HG03039 (cell line): ENCODE data around the gene PPP2R5C.

ENCODE experiments used
- ATAC-seq: cut with Tn5 transposase; IDR thresholded peaks from one replicate; pipeline ENCODE4 v1.9.1; 2021; ENCODE audit warnings: mild to moderate bottlenecking, moderate library complexity; ENCODE audit not compliant: unreplicated experiment

The PPP2R5C gene

GRCh38 chr14:101813171-101813759 is 51.8 kb downstream of the PPP2R5C start:
- no peak for ATAC-seq

DNA sequence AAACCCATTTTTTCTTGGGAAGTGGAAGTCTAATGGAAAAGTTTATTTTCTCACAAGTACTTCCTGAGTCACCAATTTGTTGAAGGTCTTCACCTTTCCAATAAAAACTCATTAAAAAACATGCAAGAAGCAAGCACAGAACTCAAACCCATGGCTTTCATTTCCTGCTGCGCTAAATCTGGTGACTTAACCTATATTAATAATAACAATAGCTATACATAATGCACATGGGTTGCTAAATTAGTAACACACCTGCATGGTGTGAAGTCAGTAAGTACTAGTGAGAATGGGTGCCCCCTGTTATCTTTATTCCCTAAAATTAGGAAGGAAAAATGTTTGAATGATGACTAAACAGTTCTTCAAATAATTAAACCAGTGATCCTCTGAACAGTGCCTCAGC is 52.3 kb downstream of the PPP2R5C start:
- no peak for ATAC-seq

DNA sequence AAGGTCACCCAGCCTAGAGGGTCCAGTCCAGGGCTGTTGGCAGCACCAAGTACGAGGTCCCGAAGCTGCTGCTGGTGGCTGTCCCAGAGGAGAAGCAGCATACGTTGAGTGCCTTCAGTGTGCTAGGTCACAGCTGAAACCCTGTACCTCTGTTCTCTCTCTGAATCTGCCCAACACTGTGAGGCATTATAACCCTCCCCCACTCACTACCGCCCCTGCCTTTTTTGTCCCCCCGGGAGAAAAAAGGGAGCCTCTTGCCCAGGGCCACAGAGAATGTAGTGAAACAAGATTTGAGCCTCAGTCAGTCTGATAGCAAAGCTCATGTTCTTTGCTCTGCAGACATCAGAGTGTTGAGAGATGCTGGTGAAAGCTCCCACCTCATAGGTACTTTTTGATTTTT is 53.4 kb downstream of the PPP2R5C start:
- ATAC-seq, result no peak

- ATAC-seq, result no peak
Observed at GRCh38 chr14:101815994-101816393, 54.5 kb downstream of the PPP2R5C start.

GRCh38 chr14:101817501-101818001 is 56.0 kb downstream of the PPP2R5C start:
- ATAC-seq, result no peak

GRCh38 chr14:101819251-101819990 is 57.9 kb downstream of the PPP2R5C start:
- no peak for ATAC-seq

- ATAC-seq, result no peak
Observed at GRCh38 chr14:101820283-101820798, 58.8 kb downstream of the PPP2R5C start.

DNA sequence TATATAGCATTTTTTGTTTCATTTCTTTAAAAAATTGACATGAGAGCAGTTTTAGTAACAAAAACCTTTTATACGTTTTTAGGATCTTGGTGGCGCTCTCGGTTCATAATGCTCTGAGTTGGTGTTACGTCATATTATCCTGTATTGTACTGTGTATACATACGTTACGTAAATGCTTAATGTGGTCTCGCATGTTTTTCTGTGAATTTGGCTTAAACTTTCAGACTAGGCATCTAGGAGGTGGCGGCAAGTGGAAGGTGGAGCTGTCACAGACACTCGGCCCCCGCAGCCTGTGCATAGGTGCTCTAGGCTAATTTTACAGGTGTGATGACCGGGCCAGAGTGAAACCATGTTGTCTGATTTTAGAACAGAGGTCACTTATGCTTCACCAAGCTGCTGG is 60.0 kb downstream of the PPP2R5C start:
- ATAC-seq, result no peak

GRCh38 chr14:101823066-101823465 is 61.6 kb downstream of the PPP2R5C start:
- ATAC-seq, result no peak

DNA sequence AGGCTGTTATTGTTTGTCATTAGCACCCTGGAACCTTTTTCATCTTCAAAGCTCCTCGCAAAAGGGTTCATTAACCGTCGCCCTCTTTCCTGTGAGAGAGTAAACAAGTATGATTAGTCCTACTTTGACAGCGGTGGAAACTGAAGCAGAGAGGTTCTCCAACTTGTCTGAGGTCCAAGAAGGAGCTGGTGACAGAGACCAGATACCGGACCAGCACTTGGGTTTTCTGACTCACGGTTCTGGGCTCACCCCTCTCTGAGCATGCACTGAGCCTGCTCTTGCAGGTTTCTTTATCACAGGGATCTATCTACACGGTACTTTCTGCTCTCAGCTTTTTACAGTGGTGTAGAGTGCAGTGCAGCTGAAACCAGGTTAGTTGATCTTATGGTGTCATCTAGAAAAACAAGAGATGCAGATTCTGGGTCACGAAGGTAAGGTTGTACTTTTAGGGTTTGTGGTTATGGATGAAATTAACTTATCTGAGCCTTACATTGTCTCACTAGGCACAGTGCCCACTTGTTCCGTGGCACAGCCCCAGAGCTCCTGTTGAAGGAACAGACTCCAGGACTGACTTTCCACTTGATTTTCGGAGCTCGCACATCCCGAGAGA is 62.1 kb downstream of the PPP2R5C start:
- ATAC-seq, result peak; percentile 39

DNA sequence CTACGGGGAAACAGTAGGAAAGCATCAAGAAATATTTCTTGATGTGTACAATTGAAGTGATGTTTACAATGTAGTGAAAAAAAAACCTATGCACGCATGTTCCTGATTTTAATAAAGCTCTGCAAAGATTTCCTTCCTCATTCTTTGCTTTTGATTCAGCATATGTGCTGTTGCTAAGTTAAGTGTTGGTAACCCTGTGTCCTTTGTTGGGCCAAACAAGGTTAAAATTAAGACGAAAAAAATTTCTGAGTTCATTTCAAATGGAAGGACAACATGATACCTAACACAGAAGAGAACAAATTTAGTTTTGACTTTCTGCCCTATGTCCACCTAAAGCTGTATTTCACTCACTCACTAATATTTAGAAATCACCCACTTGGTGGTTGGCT is 62.8 kb downstream of the PPP2R5C start:
- peak; percentile 5 for ATAC-seq

DNA sequence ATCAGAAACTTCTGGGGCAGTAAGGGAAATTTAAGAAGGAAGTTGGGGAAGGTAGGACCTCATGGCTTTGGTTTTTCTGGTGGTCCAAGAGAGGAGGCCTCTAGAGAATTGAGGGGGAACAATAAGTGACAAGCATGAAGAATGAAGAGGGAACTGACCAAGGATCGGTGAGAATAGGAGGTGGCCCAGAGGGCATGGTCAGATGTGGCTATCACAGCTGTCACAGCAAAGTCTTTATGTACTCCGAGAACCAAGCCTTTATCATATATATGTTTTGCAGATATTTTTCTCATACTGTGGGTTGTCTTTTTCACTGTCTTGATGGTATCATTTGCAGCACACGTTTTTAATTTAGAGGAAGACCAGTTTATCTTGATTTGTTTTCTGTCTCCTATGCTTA is 64.3 kb downstream of the PPP2R5C start:
- ATAC-seq, result no peak

GRCh38 chr14:101826351-101826750 is 64.8 kb downstream of the PPP2R5C start:
- ATAC-seq, result no peak

DNA sequence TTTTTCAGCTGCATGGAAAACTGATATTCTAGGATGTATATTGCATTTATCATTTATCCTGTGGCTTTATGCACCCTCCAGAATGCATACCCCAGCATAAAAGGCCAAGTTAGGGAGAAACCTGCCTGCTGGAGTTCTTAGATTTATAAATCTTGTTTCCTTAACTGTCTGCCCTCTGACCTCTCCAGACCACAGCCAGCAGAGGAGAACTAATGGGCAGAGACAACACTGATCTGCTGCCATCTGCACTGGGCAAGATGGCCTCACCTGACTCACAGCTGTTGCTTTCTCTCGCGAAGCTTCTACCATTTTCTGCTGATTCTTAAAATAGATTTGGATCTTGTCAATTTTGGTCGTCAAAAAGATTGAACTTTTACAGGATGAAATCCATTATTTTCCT is 65.8 kb downstream of the PPP2R5C start:
- no peak for ATAC-seq

DNA sequence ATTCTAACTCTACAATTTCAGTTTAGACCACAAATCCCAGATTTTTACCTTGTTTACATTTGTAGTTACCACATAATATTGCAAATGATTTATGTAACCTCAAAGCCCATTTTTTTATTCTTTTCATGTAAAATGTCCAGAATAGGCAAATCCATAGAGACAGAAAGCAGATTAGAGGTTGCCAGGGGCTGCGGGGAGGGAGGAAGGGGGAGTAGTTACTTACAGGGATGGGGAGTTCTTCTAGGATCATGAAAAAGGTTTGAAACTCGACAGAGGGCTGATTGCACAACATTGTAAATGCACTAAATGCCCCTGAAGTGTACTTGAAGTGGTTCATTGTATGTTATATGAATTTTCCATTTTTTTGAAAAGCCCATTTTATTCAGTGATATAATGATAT is 66.5 kb downstream of the PPP2R5C start:
- ATAC-seq, result no peak

- no peak for ATAC-seq
Observed at GRCh38 chr14:101830271-101830670, 68.8 kb downstream of the PPP2R5C start.

DNA sequence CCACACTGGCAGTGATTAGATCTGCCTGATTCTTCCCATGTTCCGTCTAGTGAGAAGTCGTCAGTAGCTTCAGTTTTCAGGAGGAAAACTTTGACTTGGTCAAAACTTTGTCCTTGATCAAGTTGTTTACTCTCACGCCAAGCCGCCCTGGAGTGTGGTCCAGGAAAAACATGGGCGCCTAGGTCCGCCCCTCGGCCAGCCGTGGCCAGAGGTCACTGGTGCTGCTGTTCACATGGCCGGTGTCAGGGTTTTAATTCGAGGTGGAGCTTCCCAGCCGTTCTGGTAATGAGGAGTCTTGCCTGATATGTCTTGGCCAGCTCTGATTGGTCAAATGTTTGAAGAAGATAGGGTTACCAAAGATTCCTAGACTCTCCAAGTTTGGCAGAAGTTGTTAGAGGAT is 71.5 kb downstream of the PPP2R5C start:
- no peak for ATAC-seq

GRCh38 chr14:101834397-101834796 is 72.9 kb downstream of the PPP2R5C start:
- no peak for ATAC-seq

GRCh38 chr14:101834800-101835547 is 73.5 kb downstream of the PPP2R5C start:
- ATAC-seq, result no peak

DNA sequence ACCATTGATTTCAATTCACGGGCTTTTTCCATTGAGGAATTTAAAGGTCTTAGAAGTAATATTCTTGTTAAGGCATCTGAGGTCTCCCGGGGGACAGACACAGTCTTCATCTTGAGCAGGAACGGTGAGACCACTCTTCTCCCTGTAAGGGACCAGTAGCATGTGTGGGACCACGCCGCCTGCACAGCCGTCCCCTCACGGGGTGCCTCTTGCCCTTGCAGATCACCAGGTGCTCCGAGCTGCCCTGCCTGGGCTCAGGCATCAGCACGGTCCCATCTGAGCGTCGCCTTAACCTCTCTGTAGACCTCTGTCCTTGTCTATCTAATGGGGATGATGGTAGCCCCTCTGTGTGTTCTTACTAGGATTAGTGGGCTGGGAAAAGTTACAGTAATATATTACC is 74.1 kb downstream of the PPP2R5C start:
- no peak for ATAC-seq

DNA sequence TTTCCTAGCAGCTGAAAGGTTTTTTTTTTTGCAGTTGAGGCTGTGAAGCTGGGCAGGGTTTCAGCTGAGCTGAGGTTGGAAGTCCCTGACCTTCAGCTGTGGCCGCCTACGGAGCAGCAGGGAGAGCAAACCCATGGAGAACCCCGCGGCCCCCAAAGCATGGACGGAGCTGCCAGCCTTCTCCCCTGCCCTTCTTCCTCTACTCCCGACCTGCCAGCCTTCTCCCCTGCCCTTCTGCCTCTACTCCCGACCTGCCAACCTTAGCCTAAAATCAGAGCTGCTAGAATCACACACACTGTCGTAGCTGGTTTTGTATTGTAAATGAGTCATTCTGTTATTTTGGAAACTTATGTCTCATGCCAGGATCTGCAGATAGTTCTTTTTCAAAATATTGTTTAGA is 74.6 kb downstream of the PPP2R5C start:
- ATAC-seq, result no peak
